ENCODE data around the gene CALR. TPM values are rescaled to one million over a fixed set of nuclear protein-coding genes. Genes with fewer than 3 reads are reported as not detected.

The CALR gene
- total RNA-seq, 1 experiment from 2014 or later: 1,088 TPM

- TF ChIP-seq ATF6 (CRISPR knock-in tag; IDR thresholded peaks at IDR 0.05) (no peak), FOXP1 (CRISPR knock-in tag; IDR thresholded peaks at IDR 0.05; ENCODE audit: borderline replicate concordance) (no peak), ZSCAN18 (CRISPR knock-in tag; IDR thresholded peaks at IDR 0.05) (no peak), ZNF416 (CRISPR knock-in tag; IDR thresholded peaks at IDR 0.05) (no peak), ZNF219 (CRISPR knock-in tag; IDR thresholded peaks at IDR 0.05; ENCODE audit: borderline replicate concordance) (0 out of 2 replicates have a peak, but pooled peaks have one; percentile 9), NFYB (CRISPR knock-in tag; conservative IDR thresholded peaks at IDR 0.05; ENCODE audit: low read depth) (peak; percentile 97), MYBL2 (CRISPR knock-in tag; IDR thresholded peaks at IDR 0.05) (0 out of 2 replicates have a peak, but pooled peaks have one; percentile 12), ATF3 (CRISPR knock-in tag; conservative IDR thresholded peaks at IDR 0.05) (no peak), USF2 (CRISPR knock-in tag; IDR thresholded peaks at IDR 0.05) (peak; percentile 94), ZNF425 (CRISPR knock-in tag; conservative IDR thresholded peaks at IDR 0.05) (no peak), STAT6 (CRISPR knock-in tag; conservative IDR thresholded peaks at IDR 0.05; ENCODE audit: low read depth) (no peak), NFATC4 (CRISPR knock-in tag; IDR thresholded peaks at IDR 0.05) (peak; percentile 58; the same call in 1 of the 2 replicates), E2F5 (CRISPR knock-in tag; IDR thresholded peaks at IDR 0.05) (peak; percentile 67), E2F1 (CRISPR knock-in tag; IDR thresholded peaks at IDR 0.05) (no peak)
These were observed at the start of gene CALR (continued) for GRCh38 chr19:12937927-12938778.
